K562 (cell line): ENCODE data around the gene UPF2. TPM values are rescaled to one million over a fixed set of nuclear protein-coding genes. Genes with fewer than 3 reads are reported as not detected.

Source experiments
- COPS2 ChIP-seq: fragments of 450-650 bp; conservative IDR thresholded peaks from 2 replicates; pipeline ENCODE4 v1.6.1; 2016; ENCODE audit warnings: mild to moderate bottlenecking, moderate library complexity
- ESRRB ChIP-seq: fragments of 250-450 bp; sonication (Bioruptor Pico); IDR thresholded peaks from 2 replicates; pipeline ENCODE4 v1.5.0; 2020; ENCODE audit warnings: mild to moderate bottlenecking, moderate library complexity, borderline replicate concordance
- HMGN3 ChIP-seq: IDR thresholded peaks from 2 replicates; pipeline ENCODE4 v1.6.1; 2011; ENCODE audit warnings: borderline replicate concordance, low read depth, mild to moderate bottlenecking, mixed read lengths, low read length; ENCODE audit not compliant: insufficient read length; ENCODE audit errors: extremely low read depth
- IRF2 ChIP-seq: sonication (generic); formaldehyde crosslinking; IDR thresholded peaks from 2 replicates; pipeline ENCODE4 v1.8.1; 2022; ENCODE audit warnings: mild to moderate bottlenecking, missing genetic modification reagents
- L3MBTL2 ChIP-seq: fragments of 450-650 bp; IDR thresholded peaks from 2 replicates; pipeline ENCODE4 v1.6.1; 2016; ENCODE audit warnings: mild to moderate bottlenecking, moderate library complexity
- MAFG ChIP-seq: fragments of 450-650 bp; conservative IDR thresholded peaks from 2 replicates; pipeline ENCODE4 v1.6.1; 2016; ENCODE audit warnings: missing genetic modification characterization, missing compliant biosample characterization
- MCM5 ChIP-seq: fragments of 450-650 bp; IDR thresholded peaks from 2 replicates; pipeline ENCODE4 v1.6.1; 2016; ENCODE audit warnings: low read depth
- MED1 ChIP-seq: sonication (generic); formaldehyde crosslinking; IDR thresholded peaks from 2 replicates; pipeline ENCODE4 v1.8.1; 2023; ENCODE audit warnings: missing genetic modification reagents, borderline replicate concordance
- NCOA2 ChIP-seq, 2 experiments: fragments of 450-650 bp; IDR thresholded peaks; 2 replicates each; pipeline ENCODE4 v1.6.1; 2018; ENCODE audit warnings: mild to moderate bottlenecking in 2 of 2, moderate library complexity in 1 of 2; ENCODE audit not compliant: partially characterized antibody in 2 of 2
- NFIX ChIP-seq: fragments of 250-450 bp; sonication (Bioruptor Pico); IDR thresholded peaks from 2 replicates; pipeline ENCODE4 v1.4.0; 2020; ENCODE audit warnings: low read depth, mild to moderate bottlenecking, moderate library complexity
- NFYB ChIP-seq: IDR thresholded peaks from 2 replicates; pipeline ENCODE4 v1.6.1; 2011; ENCODE audit warnings: mild to moderate bottlenecking, moderate library complexity; ENCODE audit not compliant: insufficient read length; ENCODE audit errors: extremely low read depth
- POLR2A ChIP-seq: fragments of 450-650 bp; conservative IDR thresholded peaks from 2 replicates; pipeline ENCODE4 v1.6.1; 2016
- RBM14 ChIP-seq: fragments of 200-400 bp; formaldehyde crosslinking; IDR thresholded peaks from 2 replicates; pipeline ENCODE4 v1.6.1; 2018; ENCODE audit warnings: low read depth, mild to moderate bottlenecking, low read length, moderate library complexity, borderline replicate concordance; ENCODE audit not compliant: insufficient read depth
- RBM15 ChIP-seq: fragments of 200-400 bp; formaldehyde crosslinking; IDR thresholded peaks from 2 replicates; pipeline ENCODE4 v1.6.1; 2018; ENCODE audit warnings: mild to moderate bottlenecking, low read length, moderate library complexity; ENCODE audit not compliant: insufficient read depth
- RFX1 ChIP-seq: fragments of 450-650 bp; IDR thresholded peaks from 2 replicates; pipeline ENCODE4 v1.6.1; 2016; ENCODE audit warnings: mild to moderate bottlenecking, moderate library complexity
- SMARCB1 ChIP-seq: IDR thresholded peaks from 2 replicates; pipeline ENCODE4 v1.6.1; 2011; ENCODE audit warnings: improper control_type of control experiment, low read depth; ENCODE audit not compliant: insufficient read length
- SOX6 ChIP-seq: fragments of 450-650 bp; IDR thresholded peaks from 2 replicates; pipeline ENCODE4 v1.6.1; 2014; ENCODE audit warnings: mild to moderate bottlenecking
- TGIF2 ChIP-seq: sonication (generic); formaldehyde crosslinking; IDR thresholded peaks from 2 replicates; pipeline ENCODE4 v1.8.1; 2022; ENCODE audit warnings: mild to moderate bottlenecking, missing genetic modification reagents, moderate library complexity
- TRIM24 ChIP-seq, 2 experiments: fragments of 450-650 bp; IDR thresholded peaks; 2 replicates each; pipeline ENCODE4 v1.6.1; 2016
- XRCC5 ChIP-seq: fragments of 200-400 bp; formaldehyde crosslinking; IDR thresholded peaks from 2 replicates; pipeline ENCODE4 v1.6.1; 2017; ENCODE audit warnings: low read depth, mild to moderate bottlenecking, low read length
- ZNF212 ChIP-seq: fragments of 450-650 bp; formaldehyde crosslinking; IDR thresholded peaks from 2 replicates; pipeline ENCODE4 v1.4.0; 2020; ENCODE audit warnings: mild to moderate bottlenecking
- ZNF507 ChIP-seq: conservative IDR thresholded peaks from 2 replicates; pipeline ENCODE4 v1.6.1; 2017; ENCODE audit warnings: missing genetic modification characterization, missing compliant biosample characterization
- ZNF551 ChIP-seq: fragments of 250-450 bp; sonication (Bioruptor Pico); IDR thresholded peaks from 2 replicates; pipeline ENCODE4 v1.5.0; 2021; ENCODE audit warnings: mild to moderate bottlenecking, moderate library complexity
- polyA plus RNA-seq, 8 experiments: library from polyadenylated mRNA; depleted of rRNA in 4 of 8; stranded (reverse) in 5 of 8; unstranded in 3 of 8; fragments of >200 nt; fragmentation: Nextera tagmentation in 2 of 8; fragmentation: Illumina TruSeq in 1 of 8; extraction: Ambion mirVana in 2 of 8; extraction: Trizol in 1 of 8; gene quantifications; 2 replicates each; pipeline versions ENCODE4 v1.2.1 to v1.2.3, GENCODE V29; 2011 to 2014; ENCODE audit warnings: inconsistent platforms in 1 of 8, missing spikeins in 1 of 8
- total RNA-seq, 7 experiments: library from RNA; depleted of rRNA in 6 of 7; stranded (reverse); fragments of >200 nt in 6 of 7; fragmentation: Illumina TruSeq in 2 of 7; extraction: Trizol in 2 of 7; gene quantifications; 2 replicates each; pipeline versions ENCODE4 v1.2.1 to v1.2.3, GENCODE V29; 2011 to 2021; ENCODE audit warnings: low replicate concordance in 1 of 7
- TF ChIP-seq, protein P1 (sequence below): fragments of 200-800 bp; sonication (Bioruptor generic); IDR thresholded peaks from 2 replicates; pipeline ENCODE4 v1.6.1; 2017; ENCODE audit warnings: missing genetic modification characterization, missing compliant biosample characterization
- TF ChIP-seq, protein P2 (sequence below): sonication (generic); formaldehyde crosslinking; IDR thresholded peaks from 2 replicates; pipeline ENCODE4 v1.8.0; 2022; ENCODE audit warnings: mild to moderate bottlenecking, missing genetic modification reagents

The UPF2 gene
- total and polyA plus RNA-seq, 9 of the 15 experiments (the other 6 are each of a cell fraction or from before 2014, with no cell fraction given) = 13.9 to 37.7 (median 23.7) TPM

DNA sequence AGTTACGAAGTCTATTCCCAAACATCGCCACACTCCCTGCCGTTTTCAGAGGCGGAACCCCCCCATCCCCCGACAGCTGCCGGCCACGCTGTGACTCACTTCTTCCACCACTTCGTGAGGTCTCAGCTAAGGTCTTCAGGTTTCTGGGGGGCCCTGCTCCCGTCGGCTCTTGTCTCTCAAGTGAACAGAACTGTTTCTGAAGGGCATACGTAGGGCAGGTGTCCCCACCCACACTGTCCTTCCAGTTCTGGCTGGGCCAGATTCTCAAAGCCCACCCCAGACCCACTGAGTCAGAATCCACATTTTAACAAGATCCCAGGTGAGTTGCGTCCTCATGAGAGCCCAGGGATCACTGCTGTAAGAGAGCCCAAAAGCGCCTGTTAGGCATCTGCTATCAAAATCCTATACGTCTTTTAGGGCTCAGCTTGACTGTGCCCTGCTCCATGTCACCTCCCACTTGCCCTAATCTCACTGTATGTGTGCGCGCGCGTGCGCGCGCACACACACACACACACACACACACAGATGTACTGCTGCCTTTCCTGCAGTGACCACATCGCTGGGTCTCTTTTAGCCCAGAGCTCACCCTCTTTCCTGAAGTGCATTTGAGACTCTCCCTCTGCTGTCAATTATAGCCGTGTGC lies 140.7 kb downstream of the UPF2 start (continued):
- TF ChIP-seq IRF2 (CRISPR knock-in tag) (no peak), NFYB (no peak), TRIM24 (IDR thresholded peaks at IDR 0.05) (no peak), SMARCB1 (no peak), NCOA2 (IDR thresholded peaks at IDR 0.05; ENCODE audit: partially characterized antibody in 2 of 2) (no peak), HMGN3 (no peak), TGIF2 (CRISPR knock-in tag) (no peak), XRCC5 (no peak), MED1 (CRISPR knock-in tag) (no peak), POLR2A (peak; percentile 51), ZNF551 (CRISPR knock-in tag) (no peak), ZNF212 (no peak), RBM14 (no peak), NFIX (CRISPR knock-in tag) (no peak), ESRRB (no peak), MAFG (tag) (no peak), RFX1 (no peak), MCM5 (no peak), RBM15 (no peak), L3MBTL2 (peak; percentile 39), COPS2 (no peak), SOX6 (no peak), ZNF507 (tag) (no peak)
- TF ChIP-seq, protein P1, sequence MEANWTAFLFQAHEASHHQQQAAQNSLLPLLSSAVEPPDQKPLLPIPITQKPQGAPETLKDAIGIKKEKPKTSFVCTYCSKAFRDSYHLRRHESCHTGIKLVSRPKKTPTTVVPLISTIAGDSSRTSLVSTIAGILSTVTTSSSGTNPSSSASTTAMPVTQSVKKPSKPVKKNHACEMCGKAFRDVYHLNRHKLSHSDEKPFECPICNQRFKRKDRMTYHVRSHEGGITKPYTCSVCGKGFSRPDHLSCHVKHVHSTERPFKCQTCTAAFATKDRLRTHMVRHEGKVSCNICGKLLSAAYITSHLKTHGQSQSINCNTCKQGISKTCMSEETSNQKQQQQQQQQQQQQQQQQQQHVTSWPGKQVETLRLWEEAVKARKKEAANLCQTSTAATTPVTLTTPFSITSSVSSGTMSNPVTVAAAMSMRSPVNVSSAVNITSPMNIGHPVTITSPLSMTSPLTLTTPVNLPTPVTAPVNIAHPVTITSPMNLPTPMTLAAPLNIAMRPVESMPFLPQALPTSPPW = no peak; the same call in 1 of the 2 replicates
- TF ChIP-seq, protein P2, sequence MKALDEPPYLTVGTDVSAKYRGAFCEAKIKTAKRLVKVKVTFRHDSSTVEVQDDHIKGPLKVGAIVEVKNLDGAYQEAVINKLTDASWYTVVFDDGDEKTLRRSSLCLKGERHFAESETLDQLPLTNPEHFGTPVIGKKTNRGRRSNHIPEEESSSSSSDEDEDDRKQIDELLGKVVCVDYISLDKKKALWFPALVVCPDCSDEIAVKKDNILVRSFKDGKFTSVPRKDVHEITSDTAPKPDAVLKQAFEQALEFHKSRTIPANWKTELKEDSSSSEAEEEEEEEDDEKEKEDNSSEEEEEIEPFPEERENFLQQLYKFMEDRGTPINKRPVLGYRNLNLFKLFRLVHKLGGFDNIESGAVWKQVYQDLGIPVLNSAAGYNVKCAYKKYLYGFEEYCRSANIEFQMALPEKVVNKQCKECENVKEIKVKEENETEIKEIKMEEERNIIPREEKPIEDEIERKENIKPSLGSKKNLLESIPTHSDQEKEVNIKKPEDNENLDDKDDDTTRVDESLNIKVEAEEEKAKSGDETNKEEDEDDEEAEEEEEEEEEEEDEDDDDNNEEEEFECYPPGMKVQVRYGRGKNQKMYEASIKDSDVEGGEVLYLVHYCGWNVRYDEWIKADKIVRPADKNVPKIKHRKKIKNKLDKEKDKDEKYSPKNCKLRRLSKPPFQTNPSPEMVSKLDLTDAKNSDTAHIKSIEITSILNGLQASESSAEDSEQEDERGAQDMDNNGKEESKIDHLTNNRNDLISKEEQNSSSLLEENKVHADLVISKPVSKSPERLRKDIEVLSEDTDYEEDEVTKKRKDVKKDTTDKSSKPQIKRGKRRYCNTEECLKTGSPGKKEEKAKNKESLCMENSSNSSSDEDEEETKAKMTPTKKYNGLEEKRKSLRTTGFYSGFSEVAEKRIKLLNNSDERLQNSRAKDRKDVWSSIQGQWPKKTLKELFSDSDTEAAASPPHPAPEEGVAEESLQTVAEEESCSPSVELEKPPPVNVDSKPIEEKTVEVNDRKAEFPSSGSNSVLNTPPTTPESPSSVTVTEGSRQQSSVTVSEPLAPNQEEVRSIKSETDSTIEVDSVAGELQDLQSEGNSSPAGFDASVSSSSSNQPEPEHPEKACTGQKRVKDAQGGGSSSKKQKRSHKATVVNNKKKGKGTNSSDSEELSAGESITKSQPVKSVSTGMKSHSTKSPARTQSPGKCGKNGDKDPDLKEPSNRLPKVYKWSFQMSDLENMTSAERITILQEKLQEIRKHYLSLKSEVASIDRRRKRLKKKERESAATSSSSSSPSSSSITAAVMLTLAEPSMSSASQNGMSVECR (CRISPR knock-in tag) = 0 out of 2 replicates have a peak, but pooled peaks have one; percentile 30
